ENCODE measurements around the gene GPR148.

GRCh38 chr2:130762031-130762909, 33.4 kb downstream of the GPR148 start:
- TF ChIP-seq CTCF (conservative IDR thresholded peaks at IDR 0.05 in 1 of 2, IDR thresholded peaks at IDR 0.05 in 1 of 2; ENCODE audit: low read depth in 1 of 2, low read length in 2 of 2): no peak
- no peak for TF ChIP-seq EZH2 (IDR thresholded peaks at IDR 0.05; ENCODE audit: low read length, missing control alignments)

All from fibroblast of lung (primary cell).